GM13976 (cell line): ENCODE results near the gene ACTC1.
A peak's percentile ranks its signal among the peaks of the same experiment; 100 is the strongest.

Experiments
- DNase-seq: peaks from one replicate; pipeline ENCODE4 v3.0.0; 2012; ENCODE audit warnings: low spot score
- in situ Hi-C: fragments of 300-500 bp; cut with MboI; formaldehyde crosslinking; loops from one replicate; pipeline ENCODE4 v1.12.0; 2022; ENCODE audit warnings: low sequenced_read_pairs, mixed read lengths, inconsistent platforms; ENCODE audit not compliant: unreplicated experiment
- TF ChIP-seq, protein P1 (sequence below): IDR thresholded peaks from 2 replicates; pipeline ENCODE4 v1.5.1; 2012; ENCODE audit warnings: borderline replicate concordance, mild to moderate bottlenecking; ENCODE audit not compliant: insufficient read depth; ENCODE audit errors: extremely low read depth, missing control alignments, control extremely low read depth

Gene ACTC1

DNA sequence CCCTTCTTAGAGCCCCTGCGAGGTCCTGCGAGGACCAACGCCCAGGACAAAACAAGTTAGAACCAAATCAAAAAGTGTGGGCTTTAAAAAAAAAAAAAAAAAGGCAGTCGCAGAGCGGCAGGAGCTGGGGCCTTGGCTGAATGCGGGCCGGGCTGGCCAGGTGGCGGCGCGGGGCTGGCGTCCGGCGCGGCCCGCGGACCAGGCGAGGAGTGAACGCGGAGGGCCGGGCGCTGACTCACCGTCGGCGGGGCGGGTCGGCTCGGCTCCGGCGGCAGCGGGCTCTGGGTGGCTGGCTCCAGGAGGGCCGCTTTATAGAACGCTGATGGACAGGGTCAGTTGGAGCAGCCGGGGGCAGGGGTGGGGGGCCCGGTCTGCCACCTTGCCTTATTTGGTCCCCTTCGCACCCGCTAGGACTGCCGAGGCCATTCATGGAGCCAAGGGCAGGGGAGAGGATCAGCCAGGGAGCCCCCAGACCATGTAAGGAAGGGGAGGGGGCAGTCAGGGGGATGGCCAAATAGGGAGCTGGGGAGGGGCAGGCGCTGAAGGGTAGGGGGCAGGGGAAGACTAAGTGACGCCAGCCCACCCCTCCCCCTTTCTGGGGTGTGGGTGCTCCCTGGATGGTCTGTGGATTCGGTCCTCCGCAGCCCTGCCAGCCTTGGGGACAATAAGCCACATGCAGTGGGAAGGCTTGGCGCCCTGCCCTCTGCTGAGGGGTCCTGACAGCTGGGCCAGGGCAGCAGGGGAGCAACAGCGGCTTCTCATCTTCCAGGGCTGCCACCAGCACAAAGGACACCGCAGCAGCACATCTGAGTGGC lies at the start of gene ACTC1:
ACTC1 (minus strand) TSS at position 283 of the 815 bp plus-strand sequence. CDS start 741 bp downstream, outside the sequence.
- DNase-seq = peak; percentile 21
- in situ Hi-C loops = no loop called here
- TF ChIP-seq, protein P1, sequence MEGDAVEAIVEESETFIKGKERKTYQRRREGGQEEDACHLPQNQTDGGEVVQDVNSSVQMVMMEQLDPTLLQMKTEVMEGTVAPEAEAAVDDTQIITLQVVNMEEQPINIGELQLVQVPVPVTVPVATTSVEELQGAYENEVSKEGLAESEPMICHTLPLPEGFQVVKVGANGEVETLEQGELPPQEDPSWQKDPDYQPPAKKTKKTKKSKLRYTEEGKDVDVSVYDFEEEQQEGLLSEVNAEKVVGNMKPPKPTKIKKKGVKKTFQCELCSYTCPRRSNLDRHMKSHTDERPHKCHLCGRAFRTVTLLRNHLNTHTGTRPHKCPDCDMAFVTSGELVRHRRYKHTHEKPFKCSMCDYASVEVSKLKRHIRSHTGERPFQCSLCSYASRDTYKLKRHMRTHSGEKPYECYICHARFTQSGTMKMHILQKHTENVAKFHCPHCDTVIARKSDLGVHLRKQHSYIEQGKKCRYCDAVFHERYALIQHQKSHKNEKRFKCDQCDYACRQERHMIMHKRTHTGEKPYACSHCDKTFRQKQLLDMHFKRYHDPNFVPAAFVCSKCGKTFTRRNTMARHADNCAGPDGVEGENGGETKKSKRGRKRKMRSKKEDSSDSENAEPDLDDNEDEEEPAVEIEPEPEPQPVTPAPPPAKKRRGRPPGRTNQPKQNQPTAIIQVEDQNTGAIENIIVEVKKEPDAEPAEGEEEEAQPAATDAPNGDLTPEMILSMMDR = no peak

DNA sequence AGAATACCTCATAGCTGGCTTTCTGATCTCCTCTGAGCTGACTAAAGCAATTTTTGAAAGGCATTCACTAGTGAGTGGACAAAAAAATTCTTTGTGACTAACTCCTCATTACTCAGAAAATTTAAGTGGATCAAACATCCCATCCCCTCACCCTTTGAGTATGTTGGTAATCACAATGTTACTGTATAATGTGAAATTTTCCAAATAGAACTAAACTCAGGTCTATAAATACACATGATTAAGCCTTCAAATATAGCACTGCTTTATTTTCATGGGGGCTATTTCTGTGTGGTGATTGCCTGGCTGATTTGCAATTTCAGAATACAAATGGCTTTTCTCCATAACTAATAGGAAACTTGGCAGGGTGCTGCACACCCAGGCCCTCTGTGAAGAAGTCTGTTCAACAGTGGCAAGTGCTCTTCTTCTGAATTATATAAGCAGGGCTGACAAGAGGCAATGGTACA lies 45.9 kb upstream of the ACTC1 start:
- no peak for DNase-seq
- in situ Hi-C loops = no loop called here
- TF ChIP-seq, protein P1 = no peak

DNA sequence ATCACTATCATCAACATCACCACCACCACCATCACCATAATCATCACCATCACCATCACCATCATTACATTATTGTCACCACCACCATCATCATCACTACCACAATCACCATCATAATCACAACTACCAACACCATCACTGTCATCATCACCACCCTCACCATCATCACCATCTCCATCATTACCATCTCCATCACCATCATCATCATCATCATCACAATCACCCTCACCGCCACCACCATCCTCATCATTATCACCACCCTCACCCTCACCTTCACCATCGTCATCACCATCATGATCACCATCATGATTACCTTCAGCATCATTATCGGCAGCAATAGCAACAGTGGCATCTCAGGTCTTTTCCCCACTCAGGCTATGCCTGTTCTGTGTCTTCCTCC lies 42.9 kb upstream of the ACTC1 start:
- TF ChIP-seq, protein P1 = no peak
- no peak for DNase-seq
- in situ Hi-C loops = no loop called here

DNA sequence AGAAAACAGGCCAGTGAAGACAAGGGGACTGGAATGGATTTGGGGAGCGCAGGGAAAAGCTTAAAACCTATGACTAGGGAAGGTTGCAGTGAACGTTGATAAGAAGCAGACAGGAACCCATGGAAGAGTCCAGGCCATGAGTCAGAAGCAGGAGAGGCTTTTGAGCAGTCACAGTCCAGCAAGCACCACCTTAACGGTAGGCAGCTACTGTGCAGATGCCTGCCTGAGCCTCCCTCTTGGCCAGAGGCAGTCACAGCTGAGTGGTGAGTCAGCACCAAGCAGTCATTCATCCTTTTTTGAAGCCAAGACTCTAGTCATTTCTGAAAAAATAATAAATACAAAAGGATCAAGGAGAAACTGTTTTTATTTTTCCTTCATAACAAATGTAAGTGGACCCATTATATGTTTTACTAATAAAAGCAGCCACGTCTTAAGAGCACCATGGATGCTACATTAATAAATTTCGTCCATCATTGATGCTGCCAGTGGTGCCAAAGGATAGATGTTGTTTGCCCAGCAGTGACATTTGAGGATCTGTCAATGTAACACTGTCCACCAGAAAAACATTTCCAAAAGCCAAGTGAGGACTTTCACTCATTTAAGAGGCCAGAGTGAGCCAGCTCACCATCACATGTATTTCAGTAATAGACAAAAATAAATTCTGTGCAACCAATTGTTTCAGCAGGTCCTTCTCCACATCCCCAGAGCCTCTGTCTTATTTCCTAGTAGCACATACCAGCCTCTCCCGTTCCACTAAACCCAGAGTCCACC lies 42.1 kb upstream of the ACTC1 start:
- DNase-seq = no peak
- in situ Hi-C loops = no loop called here
- TF ChIP-seq, protein P1 = no peak

DNA sequence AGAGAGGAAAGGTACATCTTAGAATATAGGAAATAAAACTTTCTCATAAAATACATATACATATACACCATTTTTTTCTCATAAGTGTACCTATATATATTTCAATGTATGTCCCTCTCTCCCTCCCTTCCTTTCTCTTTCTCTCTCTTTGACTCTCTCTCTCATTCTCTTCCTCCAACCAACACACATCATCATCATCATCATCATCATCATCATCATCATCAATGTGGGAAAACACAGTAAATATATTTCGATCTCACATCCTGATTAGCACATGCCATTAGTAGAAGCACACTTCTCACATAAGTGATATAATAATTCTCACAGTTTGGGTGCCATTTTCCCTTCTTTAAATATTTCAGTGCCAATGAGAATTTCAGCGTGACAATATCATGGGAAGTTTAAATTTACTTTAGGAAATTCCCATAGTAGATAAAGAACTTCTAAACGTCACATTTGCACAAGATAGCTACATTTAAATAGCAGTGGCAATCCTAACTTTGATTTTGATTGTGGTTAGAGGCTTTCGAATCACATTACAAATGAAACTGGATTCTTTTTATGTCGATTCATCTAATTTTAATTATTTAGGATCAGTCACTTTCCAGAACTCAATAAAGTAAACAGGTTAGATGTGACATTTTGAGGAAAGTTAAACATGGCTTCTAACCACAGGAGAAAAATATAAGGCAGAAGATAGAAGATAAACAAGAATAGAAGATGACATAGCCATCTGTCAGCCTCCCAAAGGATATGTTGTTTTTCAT lies 33.0 kb upstream of the ACTC1 start:
- in situ Hi-C loops = no loop called here
- TF ChIP-seq, protein P1 = no peak
- DNase-seq = no peak

DNA sequence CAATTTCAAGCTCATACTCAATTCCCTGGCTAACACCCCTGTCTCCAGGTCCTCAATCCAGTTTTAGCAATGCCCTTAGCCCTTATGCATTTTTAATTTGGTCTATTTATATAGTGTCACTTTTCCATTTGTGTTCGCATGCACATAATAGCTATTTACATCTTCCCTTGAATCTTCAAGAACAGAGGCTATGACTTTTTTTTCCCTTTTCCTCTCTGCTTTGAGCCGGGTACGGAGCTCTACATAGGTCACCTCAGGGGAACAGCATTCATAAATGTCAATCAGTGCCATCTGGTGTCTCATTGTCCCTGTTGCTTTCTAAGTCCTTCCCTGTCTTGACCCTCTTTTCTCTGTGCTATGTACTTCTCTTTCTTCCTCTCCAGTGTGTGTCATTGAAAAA lies 26.5 kb upstream of the ACTC1 start:
- TF ChIP-seq, protein P1 = no peak
- DNase-seq = no peak
- in situ Hi-C loops = no loop called here
